Panc1 (cell line): ENCODE results near the gene APOL6. TPM values are rescaled to one million over a fixed set of nuclear protein-coding genes. Genes with fewer than 3 reads are reported as not detected.

ENCODE experiments used
- ATAC-seq: fragments of 200-7000 bp; cut with Tn5 transposase; 2 replicates; pipeline ENCODE4 v1.9.1; 2020; ENCODE audit warnings: mild to moderate bottlenecking, moderate library complexity
- BruUV-seq: library from RNA; stranded (reverse); fragments of 400-500 nt; replicated peaks from 2 replicates; lab custom pipeline; 2021; lab: Mats Ljungman, UMichigan
- CTCF ChIA-PET: fragments of 300-600 bp; sonication (Branson Sonifier 250); formaldehyde crosslinking; loops from one replicate; lab custom pipeline; 2022; ENCODE audit warnings: antibody characterized with exemption; lab: Charles Lee
- POLR2A ChIA-PET: fragments of 300-600 bp; sonication (Branson Sonifier 250); formaldehyde crosslinking; loops from one replicate; lab custom pipeline; 2022; ENCODE audit warnings: antibody characterized with exemption; lab: Charles Lee
- DNase-seq: peaks from one replicate; pipeline ENCODE4 v3.0.0-alpha.2; 2010; ENCODE audit warnings: low read depth, low spot score
- H3K27ac ChIP-seq: 2 replicates; pipeline ENCODE4 v1.5.1; 2011; ENCODE audit warnings: mild to moderate bottlenecking, low read length, inconsistent platforms
- H3K27me3 ChIP-seq: fragments of 200-500 bp; sonication (Bioruptor generic); 2 replicates; pipeline ENCODE4 v1.6.0; 2014; ENCODE audit warnings: low read length, inconsistent platforms; ENCODE audit not compliant: control insufficient read depth, insufficient read depth
- H3K36me3 ChIP-seq: fragments of 200-500 bp; sonication (Bioruptor generic); 2 replicates; pipeline ENCODE4 v1.5.1; 2014; ENCODE audit warnings: inconsistent platforms, mild to moderate bottlenecking, low read length, moderate library complexity; ENCODE audit not compliant: control insufficient read depth, insufficient read depth
- H3K4me1 ChIP-seq: 2 replicates; pipeline ENCODE4 v1.5.1; 2011; ENCODE audit warnings: inconsistent platforms, mild to moderate bottlenecking, low read length, moderate library complexity; ENCODE audit not compliant: control insufficient read depth, insufficient read depth
- H3K4me3 ChIP-seq, 2 experiments: 2 replicates each; pipeline ENCODE4 v1.5.1; 2011 to 2012; ENCODE audit warnings: low read depth in 2 of 2, low read length in 2 of 2, mild to moderate bottlenecking in 2 of 2, inconsistent platforms in 1 of 2, moderate library complexity in 1 of 2
- H3K9me3 ChIP-seq: fragments of 200-500 bp; sonication (Bioruptor generic); 2 replicates; pipeline ENCODE4 v1.5.1; 2014; ENCODE audit warnings: low read depth, mild to moderate bottlenecking, inconsistent platforms, low read length, moderate library complexity; ENCODE audit not compliant: control insufficient read depth, insufficient read depth
- POLR2AphosphoS5 ChIP-seq: IDR thresholded peaks from 2 replicates; pipeline ENCODE4 v1.6.1; 2012; ENCODE audit warnings: mild to moderate bottlenecking, low read depth, low read length, moderate library complexity
- SIN3A ChIP-seq: IDR thresholded peaks from 2 replicates; pipeline ENCODE4 v1.6.1; 2012; ENCODE audit warnings: low read depth, mild to moderate bottlenecking, low read length, moderate library complexity, borderline replicate concordance; ENCODE audit not compliant: insufficient read depth
- TCF7L2 ChIP-seq: IDR thresholded peaks from 2 replicates; pipeline ENCODE4 v1.6.1; 2011; ENCODE audit warnings: mild to moderate bottlenecking, low read depth, low read length, inconsistent platforms
- in situ Hi-C: cut with HindIII; loops from 2 replicates; pipeline ENCODE4 v1.10.0; 2016; ENCODE audit warnings: low sequenced_read_pairs, low pct_unique_long_range_greater_than_20kb
- intact Hi-C: fragments of 100-400 bp; cut with micrococcal nuclease; formaldehyde crosslinking; loops from one replicate; pipeline ENCODE4 v1.10.0; 2022; ENCODE audit not compliant: unreplicated experiment
- total RNA-seq: library from RNA; stranded (reverse); gene quantifications from one replicate; pipeline ENCODE4 v1.2.1, GENCODE V29; 2021; ENCODE audit not compliant: unreplicated experiment
- TF ChIP-seq, protein P1 (sequence below), 2 experiments: IDR thresholded peaks; 2 replicates each; pipeline ENCODE4 v1.6.1; 2011 to 2012; ENCODE audit warnings: low read depth in 2 of 2, control low read depth in 1 of 2, low read length in 1 of 2, mild to moderate bottlenecking in 1 of 2, moderate library complexity in 1 of 2; ENCODE audit not compliant: insufficient read depth in 1 of 2
- TF ChIP-seq, protein P2 (sequence below): fragments of 450-650 bp; IDR thresholded peaks from 2 replicates; pipeline ENCODE4 v1.5.1; 2017; ENCODE audit warnings: mild to moderate bottlenecking

Gene APOL6
- total RNA-seq, 1 experiment from 2014 or later = 16.4 TPM

DNA sequence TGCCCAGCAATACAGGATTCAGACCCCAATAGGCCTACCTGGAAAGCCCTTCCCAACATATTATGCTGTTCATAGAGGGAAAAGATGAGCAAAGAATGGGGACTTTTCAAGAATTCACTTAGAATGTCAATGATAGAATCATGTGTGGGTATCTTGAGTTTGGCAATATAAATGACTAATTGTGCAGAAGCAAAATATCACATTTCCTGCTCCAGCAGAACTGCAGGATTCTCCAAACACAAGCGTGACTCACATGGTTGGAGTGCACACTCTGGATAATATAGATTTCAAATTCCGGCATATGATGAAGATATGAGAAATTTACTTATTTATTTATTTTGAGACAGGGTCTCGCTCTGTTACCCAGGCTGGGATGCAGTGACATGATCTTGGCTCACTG, 56.9 kb downstream of the APOL6 start:
- Histone ChIP-seq H3K4me1 (no peaks in the 10 kb centered on the region), H3K27me3 (no peaks in the 10 kb centered on the region), H3K27ac (no peak overlapping the region), H3K36me3 (no peaks in the 10 kb centered on the region), H3K4me3 (no peak overlapping the region), H3K9me3 (no peaks in the 10 kb centered on the region)
- intact Hi-C loops = no loop called here
- TF ChIP-seq POLR2AphosphoS5 (no peak), TCF7L2 (no peak), SIN3A (no peak)
- TF ChIP-seq, protein P1, sequence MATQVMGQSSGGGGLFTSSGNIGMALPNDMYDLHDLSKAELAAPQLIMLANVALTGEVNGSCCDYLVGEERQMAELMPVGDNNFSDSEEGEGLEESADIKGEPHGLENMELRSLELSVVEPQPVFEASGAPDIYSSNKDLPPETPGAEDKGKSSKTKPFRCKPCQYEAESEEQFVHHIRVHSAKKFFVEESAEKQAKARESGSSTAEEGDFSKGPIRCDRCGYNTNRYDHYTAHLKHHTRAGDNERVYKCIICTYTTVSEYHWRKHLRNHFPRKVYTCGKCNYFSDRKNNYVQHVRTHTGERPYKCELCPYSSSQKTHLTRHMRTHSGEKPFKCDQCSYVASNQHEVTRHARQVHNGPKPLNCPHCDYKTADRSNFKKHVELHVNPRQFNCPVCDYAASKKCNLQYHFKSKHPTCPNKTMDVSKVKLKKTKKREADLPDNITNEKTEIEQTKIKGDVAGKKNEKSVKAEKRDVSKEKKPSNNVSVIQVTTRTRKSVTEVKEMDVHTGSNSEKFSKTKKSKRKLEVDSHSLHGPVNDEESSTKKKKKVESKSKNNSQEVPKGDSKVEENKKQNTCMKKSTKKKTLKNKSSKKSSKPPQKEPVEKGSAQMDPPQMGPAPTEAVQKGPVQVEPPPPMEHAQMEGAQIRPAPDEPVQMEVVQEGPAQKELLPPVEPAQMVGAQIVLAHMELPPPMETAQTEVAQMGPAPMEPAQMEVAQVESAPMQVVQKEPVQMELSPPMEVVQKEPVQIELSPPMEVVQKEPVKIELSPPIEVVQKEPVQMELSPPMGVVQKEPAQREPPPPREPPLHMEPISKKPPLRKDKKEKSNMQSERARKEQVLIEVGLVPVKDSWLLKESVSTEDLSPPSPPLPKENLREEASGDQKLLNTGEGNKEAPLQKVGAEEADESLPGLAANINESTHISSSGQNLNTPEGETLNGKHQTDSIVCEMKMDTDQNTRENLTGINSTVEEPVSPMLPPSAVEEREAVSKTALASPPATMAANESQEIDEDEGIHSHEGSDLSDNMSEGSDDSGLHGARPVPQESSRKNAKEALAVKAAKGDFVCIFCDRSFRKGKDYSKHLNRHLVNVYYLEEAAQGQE (IDR thresholded peaks at IDR 0.05; ENCODE audit: insufficient read depth in 1 of 2, low read depth in 2 of 2, low read length in 1 of 2) = no peak
- TF ChIP-seq, protein P2, sequence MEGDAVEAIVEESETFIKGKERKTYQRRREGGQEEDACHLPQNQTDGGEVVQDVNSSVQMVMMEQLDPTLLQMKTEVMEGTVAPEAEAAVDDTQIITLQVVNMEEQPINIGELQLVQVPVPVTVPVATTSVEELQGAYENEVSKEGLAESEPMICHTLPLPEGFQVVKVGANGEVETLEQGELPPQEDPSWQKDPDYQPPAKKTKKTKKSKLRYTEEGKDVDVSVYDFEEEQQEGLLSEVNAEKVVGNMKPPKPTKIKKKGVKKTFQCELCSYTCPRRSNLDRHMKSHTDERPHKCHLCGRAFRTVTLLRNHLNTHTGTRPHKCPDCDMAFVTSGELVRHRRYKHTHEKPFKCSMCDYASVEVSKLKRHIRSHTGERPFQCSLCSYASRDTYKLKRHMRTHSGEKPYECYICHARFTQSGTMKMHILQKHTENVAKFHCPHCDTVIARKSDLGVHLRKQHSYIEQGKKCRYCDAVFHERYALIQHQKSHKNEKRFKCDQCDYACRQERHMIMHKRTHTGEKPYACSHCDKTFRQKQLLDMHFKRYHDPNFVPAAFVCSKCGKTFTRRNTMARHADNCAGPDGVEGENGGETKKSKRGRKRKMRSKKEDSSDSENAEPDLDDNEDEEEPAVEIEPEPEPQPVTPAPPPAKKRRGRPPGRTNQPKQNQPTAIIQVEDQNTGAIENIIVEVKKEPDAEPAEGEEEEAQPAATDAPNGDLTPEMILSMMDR = no peak
- no TSS peak for BruUV-seq
- ATAC-seq = no peak
- in situ Hi-C loops = no loop called here
- POLR2A ChIA-PET = no interaction called here
- no peak for DNase-seq
- CTCF ChIA-PET = no interaction called here

DNA sequence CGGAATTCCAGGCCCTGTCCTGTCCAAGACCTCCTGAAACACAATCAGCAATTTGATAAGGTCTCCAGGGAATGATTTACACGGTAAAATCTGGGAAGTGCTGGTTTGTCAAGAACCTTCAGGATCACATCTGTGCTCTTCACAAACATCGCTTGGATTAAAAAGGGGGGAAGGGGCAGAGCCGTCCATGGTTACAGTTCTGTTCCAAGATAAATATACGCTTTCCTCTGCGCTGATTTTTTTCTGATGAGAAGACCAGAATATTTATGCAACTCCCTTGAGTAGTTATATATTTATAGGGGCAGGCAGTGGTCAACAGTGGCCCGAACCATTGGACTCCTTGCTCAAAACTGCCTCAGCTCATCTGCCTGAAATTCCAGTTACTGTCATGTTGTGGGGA, 60.2 kb downstream of the APOL6 start:
- ATAC-seq = no peak
- H3K27ac ChIP-seq = no peak overlapping the region
- intact Hi-C loops = no loop called here
- DNase-seq = no peak
- no peaks in the 10 kb centered on the region for H3K9me3 ChIP-seq
- no peaks in the 10 kb centered on the region for H3K36me3 ChIP-seq
- no peaks in the 10 kb centered on the region for H3K27me3 ChIP-seq
- ChIA-PET POLR2A (no interaction called here), CTCF (interaction anchor here (0.6 kb wide), 1 partner anchor 85 kb away, joined by 3 read pairs; no protein-coding TSS in a partner anchor)
- BruUV-seq = no TSS peak
- no peaks in the 10 kb centered on the region for H3K4me1 ChIP-seq
- H3K4me3 ChIP-seq = no peak overlapping the region
- in situ Hi-C loops = no loop called here
- TF ChIP-seq SIN3A (no peak), POLR2AphosphoS5 (no peak), TCF7L2 (no peak)
- TF ChIP-seq, protein P2 = no peak
- TF ChIP-seq, protein P1 (IDR thresholded peaks at IDR 0.05; ENCODE audit: insufficient read depth in 1 of 2, low read depth in 2 of 2, low read length in 1 of 2) = no peak
